Colonic mucosa (tissue), 4 donors: ENCODE data around the gene RNF133. TPM values are rescaled to one million over a fixed set of nuclear protein-coding genes. Genes with fewer than 3 reads are reported as not detected.

Experiments
- DNase-seq: peaks from one replicate; pipeline ENCODE4 v3.0.0-alpha.2; 2020
- H3K27ac ChIP-seq: fragments of 200-600 bp; one replicate; pipeline ENCODE4 v1.8.0; 2021
- H3K27me3 ChIP-seq: fragments of 200-600 bp; one replicate; pipeline ENCODE4 v1.8.0; 2021
- H3K36me3 ChIP-seq: fragments of 200-600 bp; one replicate; pipeline ENCODE4 v1.8.0; 2021
- H3K4me1 ChIP-seq: fragments of 200-600 bp; one replicate; pipeline ENCODE4 v1.8.0; 2021; ENCODE audit warnings: mild to moderate bottlenecking
- H3K4me3 ChIP-seq: fragments of 200-600 bp; one replicate; pipeline ENCODE4 v1.8.0; 2021
- H3K9ac ChIP-seq, 2 donors: one replicate each; pipeline ENCODE4 v1.7.0; 2013; ENCODE audit warnings: control low read depth in 2 of 2, low read depth in 2 of 2, low read length in 2 of 2
- H3K9me3 ChIP-seq: fragments of 200-600 bp; one replicate; pipeline ENCODE4 v1.8.0; 2021
- CTCF ChIP-seq: fragments of 200-600 bp; IDR thresholded peaks from one replicate; pipeline ENCODE4 v1.8.0; 2022; ENCODE audit warnings: antibody characterized with exemption, mild to moderate bottlenecking
- intact Hi-C: fragments of 100-400 bp; cut with DNase I; formaldehyde crosslinking; loops from one replicate; pipeline ENCODE4 v1.14.1; 2022
- total RNA-seq, 2 donors: library from RNA; stranded (reverse); fragmentation: NEBNext Ultra II Directional in 1 of 2; extraction: Animal tissue kit (Norgen Biotek cat#: 25700) in 1 of 2; gene quantifications; one replicate each; pipeline ENCODE4 v1.2.1, GENCODE V29; 2021
- donor health status: healthy.
- donor health status: DM: no; HTN: no; CAD: no.
- donor health status: DM: no; HTN: no; CAD: no.

The RNF133 gene
- total RNA-seq, 2 donors from 2014 or later, result 0.32 to 0.40 TPM

GRCh38 chr7:122706836-122707235 is 7.9 kb upstream of the RNF133 start:
- Histone ChIP-seq H3K4me1 (no peaks in the 10 kb centered on the region), H3K27ac (no peak overlapping the region), H3K27me3 (no peaks in the 10 kb centered on the region), H3K9me3 (no peaks in the 10 kb centered on the region), H3K4me3 (no peak overlapping the region), H3K36me3 (no peaks in the 10 kb centered on the region), H3K9ac (no peak overlapping the region)
- intact Hi-C loops, result no loop called here
- no peak for DNase-seq
- no peak for TF ChIP-seq CTCF

GRCh38 chr7:122702872-122703510 is 4.1 kb upstream of the RNF133 start, which contains the start of gene RNF148:
RNF148 (minus strand) TSS chr7:122702922; CDS start chr7:122702750, 172 bp downstream.
- no peak within 1 kb of the TSS for H3K4me3 ChIP-seq
- intact Hi-C loops, result no loop called here
- H3K9me3 ChIP-seq, result no peaks in the 10 kb centered on the region
- no peak within 1 kb of the TSS for H3K27ac ChIP-seq
- DNase-seq, result no peak
- H3K4me1 ChIP-seq, result no peaks in the 10 kb centered on the region
- no peaks in the 10 kb centered on the region for H3K27me3 ChIP-seq
- no peaks in the 10 kb centered on the region for H3K36me3 ChIP-seq
- no peak within 1 kb of the TSS for H3K9ac ChIP-seq
- TF ChIP-seq CTCF, result no peak

- no peaks in the 10 kb centered on the region for H3K36me3 ChIP-seq
- TF ChIP-seq CTCF, result no peak
Observed at GRCh38 chr7:122695816-122696215, 3.1 kb downstream of the RNF133 start.

GRCh38 chr7:122694697-122695096 is 4.2 kb downstream of the RNF133 start:
- intact Hi-C loops, result no loop called here
- no peak for TF ChIP-seq CTCF

More at GRCh38 chr7:122695816-122696215, 3.1 kb downstream of the RNF133 start:
- H3K27ac ChIP-seq, result no peak overlapping the region
- no peak for DNase-seq
- no peaks in the 10 kb centered on the region for H3K4me1 ChIP-seq
- intact Hi-C loops, result no loop called here
- no peak overlapping the region for H3K4me3 ChIP-seq
- no peaks in the 10 kb centered on the region for H3K9me3 ChIP-seq
- no peak overlapping the region for H3K9ac ChIP-seq
- no peaks in the 10 kb centered on the region for H3K27me3 ChIP-seq

GRCh38 chr7:122692769-122693309 is 6.1 kb downstream of the RNF133 start:
- no peaks in the 10 kb centered on the region for H3K36me3 ChIP-seq
- no peaks in the 10 kb centered on the region for H3K4me1 ChIP-seq
- H3K27ac ChIP-seq, result no peak overlapping the region
- no peaks in the 10 kb centered on the region for H3K9me3 ChIP-seq
- no peak for TF ChIP-seq CTCF
- H3K9ac ChIP-seq, result no peak overlapping the region
- no peaks in the 10 kb centered on the region for H3K27me3 ChIP-seq
- DNase-seq, result no peak
- intact Hi-C loops, result no loop called here
- H3K4me3 ChIP-seq, result no peak overlapping the region

More at GRCh38 chr7:122694697-122695096, 4.2 kb downstream of the RNF133 start:
- no peak for DNase-seq
- Histone ChIP-seq H3K27ac (no peak overlapping the region), H3K4me1 (no peaks in the 10 kb centered on the region), H3K27me3 (no peaks in the 10 kb centered on the region), H3K36me3 (no peaks in the 10 kb centered on the region), H3K9me3 (no peaks in the 10 kb centered on the region), H3K4me3 (no peak overlapping the region), H3K9ac (no peak overlapping the region)
